ENCODE results near the gene ACHE.
"Not testable (repeated sequence)": the region's sequence is repeated elsewhere in the genome, so short reads cannot be mapped to it uniquely, and the experiment has no call there.

Gene ACHE

GRCh38 chr7:100921039-100921438 is 25.4 kb upstream of the ACHE start:
- TF ChIP-seq CTCF (IDR thresholded peaks at IDR 0.05; ENCODE audit: low read depth, low read length): no peak
- DNase-seq (ENCODE audit: extremely low read depth, low read depth): no peak

GRCh38 chr7:100919779-100920437 is 24.2 kb upstream of the ACHE start:
- DNase-seq (ENCODE audit: extremely low read depth, low read depth): not testable (repeated sequence)

- not testable (repeated sequence) for DNase-seq (ENCODE audit: extremely low read depth, low read depth)
These were observed 23.6 kb upstream of the ACHE start for GRCh38 chr7:100919335-100919734.

GRCh38 chr7:100914879-100915447 is 19.3 kb upstream of the ACHE start:
- no peak for DNase-seq (ENCODE audit: extremely low read depth, low read depth)
- no peak for TF ChIP-seq CTCF (IDR thresholded peaks at IDR 0.05; ENCODE audit: low read depth, low read length)

GRCh38 chr7:100914208-100914878 is 18.7 kb upstream of the ACHE start:
- no peak for DNase-seq (ENCODE audit: extremely low read depth, low read depth)
- no peak for TF ChIP-seq CTCF (IDR thresholded peaks at IDR 0.05; ENCODE audit: low read depth, low read length)

GRCh38 chr7:100911484-100911883 is 15.8 kb upstream of the ACHE start:
- no peak for TF ChIP-seq CTCF (IDR thresholded peaks at IDR 0.05; ENCODE audit: low read depth, low read length)
- DNase-seq (ENCODE audit: extremely low read depth, low read depth): no peak

- DNase-seq (ENCODE audit: extremely low read depth, low read depth): not testable (repeated sequence)
These were observed 14.8 kb upstream of the ACHE start for GRCh38 chr7:100910443-100910842.

GRCh38 chr7:100908512-100908911 is 12.8 kb upstream of the ACHE start:
- TF ChIP-seq CTCF (IDR thresholded peaks at IDR 0.05; ENCODE audit: low read depth, low read length): no peak
- no peak for DNase-seq (ENCODE audit: extremely low read depth, low read depth)

- no peak for TF ChIP-seq CTCF (IDR thresholded peaks at IDR 0.05; ENCODE audit: low read depth, low read length)
- DNase-seq (ENCODE audit: extremely low read depth, low read depth): no peak
These were observed 7.0 kb upstream of the ACHE start for GRCh38 chr7:100902638-100903037.

Measured in AG09319 (cell line).